IMR-90 (cell line): ENCODE measurements around the gene PKD1L1. TPM values are rescaled to one million over a fixed set of nuclear protein-coding genes. Genes with fewer than 3 reads are reported as not detected.

Experiments
- ATAC-seq: fragments of 200-7000 bp; cut with Tn5 transposase; 2 replicates; pipeline ENCODE4 v1.9.1; 2020; ENCODE audit warnings: low read depth, mild to moderate bottlenecking, moderate library complexity
- BruUV-seq: library from RNA; stranded (reverse); fragments of 400-500 nt; replicated peaks from 2 replicates; lab custom pipeline; 2021; lab: Mats Ljungman, UMichigan
- CTCF ChIA-PET: fragments of 300-600 bp; formaldehyde crosslinking; extraction: SDS; loops from one replicate; lab custom pipeline; 2021; ENCODE audit warnings: antibody characterized with exemption; lab: Yijun Ruan, JAX
- POLR2A ChIA-PET: fragments of 300-600 bp; sonication (Branson Sonifier 250); formaldehyde crosslinking; loops from one replicate; lab custom pipeline; 2022; ENCODE audit warnings: antibody characterized with exemption; ENCODE audit not compliant: unreplicated experiment; lab: Charles Lee
- DNase-seq: peaks from one replicate; pipeline ENCODE4 v3.0.0; 2013
- H2AFZ ChIP-seq: replicated peaks from 2 replicates; pipeline ENCODE3; 2013; ENCODE audit warnings: low read length, mild to moderate bottlenecking; ENCODE audit not compliant: poor library complexity
- H2AK5ac ChIP-seq: 2 replicates; pipeline ENCODE4 v1.6.1; 2013; ENCODE audit warnings: low read depth, low read length, inconsistent platforms
- H2AK9ac ChIP-seq: replicated peaks from 2 replicates; pipeline ENCODE3; 2013; ENCODE audit warnings: mild to moderate bottlenecking, low read depth, low read length, moderate library complexity; ENCODE audit not compliant: poor library complexity
- H2BK120ac ChIP-seq: 2 replicates; pipeline ENCODE4 v1.6.1; 2013; ENCODE audit warnings: low read depth, low read length, inconsistent platforms
- H2BK15ac ChIP-seq: 3 replicates; pipeline ENCODE4 v1.6.1; 2013; ENCODE audit warnings: low read depth, low read length, inconsistent platforms
- H2BK20ac ChIP-seq: 2 replicates; pipeline ENCODE4 v1.6.1; 2013; ENCODE audit warnings: low read depth, mild to moderate bottlenecking, inconsistent platforms, low read length, moderate library complexity
- H2BK5ac ChIP-seq: 2 replicates; pipeline ENCODE4 v1.6.1; 2013; ENCODE audit warnings: mild to moderate bottlenecking, low read depth, low read length, inconsistent platforms; ENCODE audit not compliant: poor library complexity, severe bottlenecking
- H3K14ac ChIP-seq: replicated peaks from 2 replicates; pipeline ENCODE4 v1.6.1; 2013; ENCODE audit warnings: low read depth, low read length, inconsistent platforms
- H3K18ac ChIP-seq: 2 replicates; pipeline ENCODE4 v1.6.1; 2013; ENCODE audit warnings: low read depth, low read length, control low read depth
- H3K23ac ChIP-seq: 2 replicates; pipeline ENCODE4 v1.6.1; 2013; ENCODE audit warnings: low read depth, low read length, inconsistent platforms
- H3K27ac ChIP-seq: 2 replicates; pipeline ENCODE4 v1.5.1; 2013; ENCODE audit warnings: mild to moderate bottlenecking, control low read depth, low read length; ENCODE audit not compliant: insufficient read depth
- H3K27me3 ChIP-seq: 2 replicates; pipeline ENCODE4 v1.6.1; 2013; ENCODE audit warnings: low read length; ENCODE audit not compliant: control insufficient read depth, insufficient read depth
- H3K36me3 ChIP-seq: 2 replicates; pipeline ENCODE4 v1.6.1; 2013; ENCODE audit warnings: low read length, mixed read lengths; ENCODE audit not compliant: control insufficient read depth, insufficient read depth
- H3K4ac ChIP-seq: 2 replicates; pipeline ENCODE4 v1.6.1; 2013; ENCODE audit warnings: low read depth, low read length, inconsistent platforms
- H3K4me1 ChIP-seq: 2 replicates; pipeline ENCODE4 v1.6.1; 2013; ENCODE audit warnings: low read length, mixed read lengths; ENCODE audit not compliant: control insufficient read depth, insufficient read depth
- H3K4me2 ChIP-seq: 2 replicates; pipeline ENCODE4 v1.6.1; 2013; ENCODE audit warnings: low read depth, mild to moderate bottlenecking, control low read depth, low read length, moderate library complexity
- H3K4me3 ChIP-seq: 2 replicates; pipeline ENCODE4 v1.5.1; 2013; ENCODE audit warnings: low read depth, mild to moderate bottlenecking, control low read depth, low read length, moderate library complexity; ENCODE audit not compliant: insufficient read depth
- H3K56ac ChIP-seq: 2 replicates; pipeline ENCODE4 v1.6.1; 2013; ENCODE audit warnings: low read length, inconsistent platforms; ENCODE audit not compliant: insufficient read depth; ENCODE audit errors: extremely low read depth
- H3K79me1 ChIP-seq, 2 experiments: 2 replicates each; pipeline ENCODE4 v1.6.1; 2013; ENCODE audit warnings: low read length in 2 of 2, inconsistent platforms in 1 of 2, low read depth in 1 of 2
- H3K9ac ChIP-seq: 2 replicates; pipeline ENCODE4 v1.6.1; 2013; ENCODE audit warnings: low read depth, low read length, control low read depth
- H3K9me1 ChIP-seq: 2 replicates; pipeline ENCODE4 v1.6.1; 2013; ENCODE audit warnings: low read length, inconsistent platforms; ENCODE audit not compliant: insufficient read depth
- H3K9me3 ChIP-seq: 2 replicates; pipeline ENCODE4 v1.6.1; 2013; ENCODE audit warnings: low read length; ENCODE audit not compliant: control insufficient read depth, insufficient read depth
- H4K20me1 ChIP-seq: 2 replicates; pipeline ENCODE4 v1.6.1; 2013; ENCODE audit warnings: low read length, inconsistent platforms; ENCODE audit not compliant: insufficient read depth
- H4K5ac ChIP-seq: 2 replicates; pipeline ENCODE4 v1.6.1; 2013; ENCODE audit warnings: mild to moderate bottlenecking, low read depth, low read length, control low read depth
- H4K8ac ChIP-seq, 2 experiments: 2 replicates each; pipeline ENCODE4 v1.6.1; 2013; ENCODE audit warnings: low read depth in 2 of 2, low read length in 2 of 2, control low read depth in 1 of 2, inconsistent platforms in 1 of 2
- H4K91ac ChIP-seq: 2 replicates; pipeline ENCODE4 v1.6.1; 2013; ENCODE audit warnings: low read depth, low read length, inconsistent platforms; ENCODE audit not compliant: insufficient read depth
- POLR2A ChIP-seq: IDR thresholded peaks from 2 replicates; pipeline ENCODE4 v1.6.1; 2012; ENCODE audit warnings: mild to moderate bottlenecking, low read depth, low read length
- WGBS, 2 experiments: methylation state at CpG; one replicate each; pipeline versions ENCODE4 v1.1.5 to v1.1.7; 2013; ENCODE audit warnings: missing lambda C conversion rate in 2 of 2; ENCODE audit not compliant: insufficient read length in 1 of 2; ENCODE audit errors: extremely low coverage in 2 of 2; 5-methylcytosine and 5-hydroxymethylcytosine counted together
- dilution Hi-C: fragments of 300-500 bp; cut with HindIII; formaldehyde crosslinking; loops from one replicate; pipeline ENCODE4 v1.14.3; 2018; ENCODE audit warnings: low sequenced_read_pairs; ENCODE audit not compliant: unreplicated experiment
- in situ Hi-C: fragments of 300-500 bp; cut with MboI; formaldehyde crosslinking; loops from 3 replicates; pipeline ENCODE4 v1.14.3; 2019; ENCODE audit warnings: low sequenced_read_pairs, inconsistent platforms, mixed read lengths
- intact Hi-C: fragments of 100-400 bp; cut with micrococcal nuclease; formaldehyde crosslinking; loops from 2 replicates; pipeline ENCODE4 v1.10.0; 2022
- polyA plus RNA-seq, 3 experiments: library from polyadenylated mRNA; depleted of rRNA; stranded (reverse); fragments of >200 nt; gene quantifications; 2 replicates each; pipeline ENCODE4 v1.2.3, GENCODE V29; 2012; ENCODE audit warnings: low replicate concordance in 1 of 3
- total RNA-seq: library from RNA; depleted of rRNA; stranded (reverse); fragments of >200 nt; gene quantifications from 2 replicates; pipeline ENCODE4 v1.2.3, GENCODE V29; 2012
- TF ChIP-seq, protein P1 (sequence below): fragments of 150-350 bp; IDR thresholded peaks from 2 replicates; pipeline ENCODE4 v1.6.1; 2016; ENCODE audit warnings: low read depth, mild to moderate bottlenecking, low read length, moderate library complexity, borderline replicate concordance
- TF ChIP-seq, protein P2 (sequence below): conservative IDR thresholded peaks from 2 replicates; pipeline ENCODE4 v1.5.1; 2012; ENCODE audit warnings: mild to moderate bottlenecking, low read depth, low read length, improper control_type of control experiment

Gene PKD1L1
- total and polyA plus RNA-seq, 2 of the 4 experiments (the other 2 are of a cell fraction) = under 0.01 to 0.15 TPM

DNA sequence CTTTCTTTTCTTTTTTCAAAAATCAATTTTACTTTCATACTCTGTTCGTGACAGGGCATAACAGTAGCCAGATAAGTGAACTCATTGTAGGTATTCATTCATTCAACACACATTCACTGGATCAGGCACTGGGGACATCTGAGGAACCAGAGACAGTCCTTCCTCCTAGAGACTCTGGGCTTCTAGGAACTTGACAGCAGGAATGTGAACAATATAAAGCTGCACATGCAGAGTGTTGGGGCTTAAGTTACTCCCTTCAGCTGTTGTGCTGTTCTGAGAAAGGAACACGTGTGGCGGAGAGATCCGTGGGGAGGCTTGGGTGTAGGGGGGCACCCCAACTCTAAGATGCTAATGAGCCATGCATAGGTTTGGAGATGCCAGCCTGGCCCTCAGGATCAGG lies 120.4 kb downstream of the PKD1L1 start:
- DNase-seq (no peak), ATAC-seq (no peak)
- Histone ChIP-seq H4K20me1 (no peaks in the 10 kb centered on the region), H3K14ac (no peak overlapping the region), H3K23ac (no peak overlapping the region), H4K5ac (no peak overlapping the region), H2BK15ac (no peak overlapping the region), H2AK9ac (no peak overlapping the region), H3K4me2 (no peak overlapping the region), H3K4me1 (peaks cover 6% of the 10 kb centered on the region; the same call in 1 of the 2 replicates), H2AK5ac (no peak overlapping the region), H3K9me3 (no peaks in the 10 kb centered on the region), H3K27ac (no peak overlapping the region), H3K18ac (no peak overlapping the region), H2BK5ac (no peak overlapping the region), H3K79me1 (no peaks in the 10 kb centered on the region), H3K56ac (no peak overlapping the region), H2AFZ (no peak overlapping the region), H3K4ac (no peak overlapping the region), H4K91ac (no peak overlapping the region), H3K9me1 (no peaks in the 10 kb centered on the region; the same call in 1 of the 2 replicates), H2BK120ac (no peak overlapping the region), H2BK20ac (no peak overlapping the region), H4K8ac (no peak overlapping the region), H3K27me3 (peaks cover 10% of the 10 kb centered on the region), H3K36me3 (no peaks in the 10 kb centered on the region), H3K4me3 (no peak overlapping the region), H3K9ac (no peak overlapping the region)
- ChIA-PET POLR2A (no interaction called here), CTCF (interaction anchor here (1.8 kb wide), 1 partner anchor 9 kb away, joined by 6 read pairs; no protein-coding TSS in a partner anchor)
- 75% methylated on average over 3 of the region's 4 CpGs; no CpG with 5 or more reads in 1 of the 2 experiments for WGBS, 2 experiments
- in situ Hi-C loops (no loop called here), dilution Hi-C loops (no loop called here), intact Hi-C loops (no loop called here)
- TF ChIP-seq, protein P1, sequence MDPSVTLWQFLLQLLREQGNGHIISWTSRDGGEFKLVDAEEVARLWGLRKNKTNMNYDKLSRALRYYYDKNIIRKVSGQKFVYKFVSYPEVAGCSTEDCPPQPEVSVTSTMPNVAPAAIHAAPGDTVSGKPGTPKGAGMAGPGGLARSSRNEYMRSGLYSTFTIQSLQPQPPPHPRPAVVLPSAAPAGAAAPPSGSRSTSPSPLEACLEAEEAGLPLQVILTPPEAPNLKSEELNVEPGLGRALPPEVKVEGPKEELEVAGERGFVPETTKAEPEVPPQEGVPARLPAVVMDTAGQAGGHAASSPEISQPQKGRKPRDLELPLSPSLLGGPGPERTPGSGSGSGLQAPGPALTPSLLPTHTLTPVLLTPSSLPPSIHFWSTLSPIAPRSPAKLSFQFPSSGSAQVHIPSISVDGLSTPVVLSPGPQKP = no peak
- no peak for TF ChIP-seq POLR2A
- TF ChIP-seq, protein P2, sequence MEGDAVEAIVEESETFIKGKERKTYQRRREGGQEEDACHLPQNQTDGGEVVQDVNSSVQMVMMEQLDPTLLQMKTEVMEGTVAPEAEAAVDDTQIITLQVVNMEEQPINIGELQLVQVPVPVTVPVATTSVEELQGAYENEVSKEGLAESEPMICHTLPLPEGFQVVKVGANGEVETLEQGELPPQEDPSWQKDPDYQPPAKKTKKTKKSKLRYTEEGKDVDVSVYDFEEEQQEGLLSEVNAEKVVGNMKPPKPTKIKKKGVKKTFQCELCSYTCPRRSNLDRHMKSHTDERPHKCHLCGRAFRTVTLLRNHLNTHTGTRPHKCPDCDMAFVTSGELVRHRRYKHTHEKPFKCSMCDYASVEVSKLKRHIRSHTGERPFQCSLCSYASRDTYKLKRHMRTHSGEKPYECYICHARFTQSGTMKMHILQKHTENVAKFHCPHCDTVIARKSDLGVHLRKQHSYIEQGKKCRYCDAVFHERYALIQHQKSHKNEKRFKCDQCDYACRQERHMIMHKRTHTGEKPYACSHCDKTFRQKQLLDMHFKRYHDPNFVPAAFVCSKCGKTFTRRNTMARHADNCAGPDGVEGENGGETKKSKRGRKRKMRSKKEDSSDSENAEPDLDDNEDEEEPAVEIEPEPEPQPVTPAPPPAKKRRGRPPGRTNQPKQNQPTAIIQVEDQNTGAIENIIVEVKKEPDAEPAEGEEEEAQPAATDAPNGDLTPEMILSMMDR = no peak
- BruUV-seq = no TSS peak
